SK-N-SH (cell line): ENCODE measurements around the gene STK4. TPM values are rescaled to one million over a fixed set of nuclear protein-coding genes. Genes with fewer than 3 reads are reported as not detected.
A peak's percentile ranks its signal among the peaks of the same experiment; 100 is the strongest.

Source experiments
- CTCF ChIA-PET: fragments of 300-600, 350-600 bp; formaldehyde crosslinking; extraction: SDS; loops from one replicate; lab custom pipeline; 2021; lab: Yijun Ruan, JAX
- POLR2A ChIA-PET: fragments of 350-600 bp; sonication (Branson Sonifier 250); formaldehyde crosslinking; extraction: SDS; loops from one replicate; lab custom pipeline; 2020; ENCODE audit warnings: antibody characterized with exemption, inconsistent platforms; lab: Yijun Ruan, JAX
- DNase-seq: peaks from one replicate; pipeline ENCODE4 v3.0.0; 2012
- H2AFZ ChIP-seq: fragments of 200-600 bp; sonication (generic); 2 replicates; pipeline ENCODE4 v1.8.1; 2016; ENCODE audit warnings: antibody characterized with exemption, mild to moderate bottlenecking, low read depth
- H3F3A ChIP-seq: fragments of 200-600 bp; sonication (generic); replicated peaks from 2 replicates; pipeline ENCODE3; 2016; ENCODE audit warnings: antibody characterized with exemption, mild to moderate bottlenecking; ENCODE audit not compliant: insufficient read depth
- H3K27ac ChIP-seq, 2 experiments: fragments of 200-500 bp in 1 of 2; fragments of 200-600 bp in 1 of 2; sonication (Bioruptor generic) in 1 of 2; sonication (generic), shearing (Covaris generic) in 1 of 2; 2 replicates each; pipeline versions ENCODE4 v1.5.1 to v1.6.1; 2014 to 2016; ENCODE audit warnings: low read depth in 2 of 2, inconsistent platforms in 1 of 2, low read length in 1 of 2, mild to moderate bottlenecking in 1 of 2, mixed read lengths in 1 of 2
- H3K27me3 ChIP-seq: fragments of 200-600 bp; sonication (generic), shearing (Covaris generic); 2 replicates; pipeline ENCODE4 v1.6.1; 2016; ENCODE audit warnings: mixed run types; ENCODE audit not compliant: insufficient read depth
- H3K36me3 ChIP-seq, 2 experiments: fragments of 200-500 bp in 1 of 2; fragments of 200-600 bp in 1 of 2; sonication (Bioruptor generic) in 1 of 2; sonication (generic) in 1 of 2; replicated peaks in 1 of 2; 2 replicates each; pipeline versions ENCODE3 to v1.5.1; 2014 to 2016; ENCODE audit warnings: low read length in 1 of 2, mild to moderate bottlenecking in 1 of 2; ENCODE audit not compliant: insufficient read depth in 2 of 2, control insufficient read depth in 1 of 2
- H3K4me1 ChIP-seq, 2 experiments: fragments of 200-500 bp in 1 of 2; fragments of 200-600 bp in 1 of 2; sonication (Bioruptor generic) in 1 of 2; sonication (generic), shearing (Covaris generic) in 1 of 2; 2 replicates each; pipeline versions ENCODE4 v1.5.1 to v1.6.1; 2014 to 2016; ENCODE audit warnings: low read depth in 1 of 2, low read length in 1 of 2, mixed run types in 1 of 2; ENCODE audit not compliant: insufficient read depth in 2 of 2, control insufficient read depth in 1 of 2
- H3K4me2 ChIP-seq: fragments of 200-600 bp; sonication (generic), shearing (Covaris generic); 2 replicates; pipeline ENCODE4 v1.6.1; 2017; ENCODE audit warnings: mixed run types
- H3K4me3 ChIP-seq, 2 experiments: fragments of 200-500 bp in 1 of 2; fragments of 200-600 bp in 1 of 2; sonication (Bioruptor generic) in 1 of 2; sonication (generic), shearing (Covaris generic) in 1 of 2; 2 replicates each; pipeline versions ENCODE4 v1.5.1 to v1.8.1; 2014 to 2016; ENCODE audit warnings: low read depth in 2 of 2, inconsistent platforms in 1 of 2, low read length in 1 of 2, mild to moderate bottlenecking in 1 of 2, mixed read lengths in 1 of 2, moderate library complexity in 1 of 2
- H3K79me2 ChIP-seq: fragments of 200-600 bp; sonication (generic); 2 replicates; pipeline ENCODE4 v1.8.1; 2017; ENCODE audit warnings: mild to moderate bottlenecking; ENCODE audit not compliant: insufficient read depth
- H3K9ac ChIP-seq: fragments of 200-600 bp; sonication (generic); 2 replicates; pipeline ENCODE4 v1.6.1; 2017; ENCODE audit warnings: mixed run types
- H3K9me2 ChIP-seq: fragments of 200-600 bp; sonication (generic); 2 replicates; pipeline ENCODE4 v1.6.1; 2017; ENCODE audit warnings: mixed run types
- H3K9me3 ChIP-seq: fragments of 200-600 bp; sonication (generic); 2 replicates; pipeline ENCODE4 v1.6.1; 2017; ENCODE audit warnings: mixed run types, mild to moderate bottlenecking, moderate library complexity
- H4K20me1 ChIP-seq: fragments of 200-600 bp; sonication (generic); 2 replicates; pipeline ENCODE4 v1.6.1; 2017; ENCODE audit warnings: mild to moderate bottlenecking, mixed run types; ENCODE audit not compliant: insufficient read depth
- EP300 ChIP-seq, 2 experiments: IDR thresholded peaks; 2 replicates each; pipeline versions ENCODE4 v1.4.0 to v1.6.1; 2012; ENCODE audit warnings: borderline replicate concordance in 1 of 2, low read depth in 1 of 2, low read length in 1 of 2
- FOSL2 ChIP-seq: IDR thresholded peaks from 2 replicates; pipeline ENCODE4 v1.4.0; 2012; ENCODE audit warnings: low read depth, mild to moderate bottlenecking, moderate library complexity, borderline replicate concordance
- GABPA ChIP-seq: IDR thresholded peaks from 2 replicates; pipeline ENCODE4 v1.4.0; 2012; ENCODE audit warnings: low read depth, mild to moderate bottlenecking
- GATA2 ChIP-seq: sonication (generic); formaldehyde crosslinking; IDR thresholded peaks from 2 replicates; pipeline ENCODE4 v1.5.0; 2020; ENCODE audit warnings: mild to moderate bottlenecking, missing genetic modification reagents
- MAX ChIP-seq: IDR thresholded peaks from 2 replicates; pipeline ENCODE4 v1.4.0; 2012; ENCODE audit warnings: low read depth
- RAD21 ChIP-seq: IDR thresholded peaks from 2 replicates; pipeline ENCODE4 v1.6.1; 2012; ENCODE audit warnings: mild to moderate bottlenecking, low read length
- SMC3 ChIP-seq: IDR thresholded peaks from 2 replicates; pipeline ENCODE4 v1.6.1; 2012; ENCODE audit warnings: low read depth, low read length, improper control_type of control experiment
- USF1 ChIP-seq: IDR thresholded peaks from 2 replicates; pipeline ENCODE4 v1.4.0; 2012; ENCODE audit warnings: low read depth, borderline replicate concordance
- YY1 ChIP-seq: IDR thresholded peaks from 2 replicates; pipeline ENCODE4 v1.4.0; 2012; ENCODE audit warnings: low read depth, mild to moderate bottlenecking
- ZBTB33 ChIP-seq: IDR thresholded peaks from 2 replicates; pipeline ENCODE4 v1.4.0; 2012; ENCODE audit warnings: low read depth, borderline replicate concordance
- WGBS: methylation state at CpG from one replicate; pipeline ENCODE4 v1.1.6; 2017; ENCODE audit warnings: low lambda C conversion rate; 5-methylcytosine and 5-hydroxymethylcytosine counted together
- polyA plus RNA-seq, 3 experiments: library from polyadenylated mRNA; depleted of rRNA; stranded (reverse); fragments of >200 nt; gene quantifications; 2 replicates each; pipeline ENCODE4 v1.2.3, GENCODE V29; 2012

Gene STK4
- polyA plus RNA-seq, 1 of the 3 experiments (the other 2 are of a cell fraction), result 11.4 TPM

GRCh38 chr20:44959082-44959637 lies 7.2 kb upstream of the STK4 start:
- Histone ChIP-seq H3K36me3 (peaks cover 21 to 25% of the 10 kb centered on the region in 2 experiments), H3K4me3 (peak overlapping the region; percentile 81 to 82), H3K9me3 (no peaks in the 10 kb centered on the region), H3K9ac (peak overlapping the region; percentile 80), H3K4me1 (peaks cover 18 to 24% of the 10 kb centered on the region in 2 experiments), H3K27me3 (no peaks in the 10 kb centered on the region), H3F3A (peaks cover 26% of the 10 kb centered on the region), H3K9me2 (no peaks in the 10 kb centered on the region), H2AFZ (peak overlapping the region; percentile 87), H3K4me2 (peak overlapping the region; percentile 96), H3K27ac (peak overlapping the region in 1 of 2 experiments; percentile 70; a peak in 2 of 4 replicates), H4K20me1 (peaks cover 16% of the 10 kb centered on the region), H3K79me2 (peaks cover 46% of the 10 kb centered on the region)
- ChIA-PET CTCF (interaction anchor here (1.5 kb wide), 1 partner anchor 18 kb away, joined by 3 read pairs; no protein-coding TSS in a partner anchor), POLR2A (interaction anchor here (1.0 kb wide), 1 partner anchor 8 kb away, joined by 3 read pairs; no protein-coding TSS in a partner anchor)
- TF ChIP-seq MAX, result 0 out of 2 replicates have a peak, but pooled peaks have one; percentile 19
- TF ChIP-seq RAD21, result no peak
- peak; percentile 28; the same call in 1 of the 2 replicates for TF ChIP-seq FOSL2
- no peak for TF ChIP-seq ZBTB33
- no peak for DNase-seq
- WGBS, result 57% methylated on average over 8 of the region's 8 CpGs

GRCh38 chr20:44959638-44960102 lies 6.6 kb upstream of the STK4 start:
- DNase-seq, result peak; percentile 31
- ChIA-PET CTCF (interaction anchor here (0.6 to 1.5 kb wide), 4 partner anchors 11 to 140 kb away, joined by 3 to 4 read pairs (median 3); no protein-coding TSS in a partner anchor), POLR2A (interaction anchor here (1.0 kb wide), 2 partner anchors 9 to 28 kb away, joined by 3 read pairs; no protein-coding TSS in a partner anchor)
- WGBS, result 10% methylated on average over 13 of the region's 13 CpGs
- peak overlapping the region; percentile 96 for H3K4me2 ChIP-seq
- peak overlapping the region; percentile 81 to 82 for H3K4me3 ChIP-seq
- H3K9ac ChIP-seq, result peak overlapping the region; percentile 80
- H3K79me2 ChIP-seq, result peaks cover 44% of the 10 kb centered on the region
- peak overlapping the region; percentile 87 for H2AFZ ChIP-seq
- peak overlapping the region; percentile 70 to 75 for H3K27ac ChIP-seq
- H3K9me3 ChIP-seq, result no peaks in the 10 kb centered on the region
- H3K36me3 ChIP-seq, result peaks cover 16 to 20% of the 10 kb centered on the region in 2 experiments
- H3K4me1 ChIP-seq, result peaks cover 18 to 24% of the 10 kb centered on the region in 2 experiments
- no peaks in the 10 kb centered on the region for H3K27me3 ChIP-seq
- no peaks in the 10 kb centered on the region for H3K9me2 ChIP-seq
- peaks cover 16% of the 10 kb centered on the region for H4K20me1 ChIP-seq
- TF ChIP-seq USF1 (no peak), GATA2 (CRISPR knock-in tag) (no peak), SMC3 (no peak), MAX (no peak), YY1 (no peak), GABPA (no peak), EP300 (IDR thresholded peaks at IDR 0.05; ENCODE audit: borderline replicate concordance in 1 of 2, low read depth in 1 of 2, low read length in 1 of 2) (no peak)
- peaks cover 26% of the 10 kb centered on the region for H3F3A ChIP-seq
